Measurements from ENCODE around the gene RNF32. TPM values are rescaled to one million over a fixed set of nuclear protein-coding genes. Genes with fewer than 3 reads are reported as not detected.
A peak's percentile ranks its signal among the peaks of the same experiment; 100 is the strongest.
"Not testable (repeated sequence)": the region's sequence is repeated elsewhere in the genome, so short reads cannot be mapped to it uniquely, and the experiment has no call there.

The RNF32 gene
- total RNA-seq, 4 donors from 2014 or later = 0.85 TPM; not detected in 3

- peak in 1 of 2 donors; percentile 10 for ATAC-seq
Measured at GRCh38 chr7:156640949-156641485, 443 bp downstream of the RNF32 start.

GRCh38 chr7:156642306-156643045, 1.9 kb downstream of the RNF32 start:
- intact Hi-C loops (cut with DNase I; ENCODE audit: low total_unique reads) (loop anchor here (5.0 to 10.0 kb wide), 3 partner anchors 252 to 765 kb away; partner anchors contain the start of genes LMBR1 and UBE3C), in situ Hi-C loops (cut with MboI; ENCODE audit: low sequenced_read_pairs in 4 of 4) (no loop called here)

More at GRCh38 chr7:156640949-156641485, 443 bp downstream of the RNF32 start:
- in situ Hi-C loops (cut with MboI; ENCODE audit: low sequenced_read_pairs in 4 of 4) = no loop called here
- Histone ChIP-seq H3K9me3 (no peaks in the 10 kb centered on the region), H3K27me3 (peaks cover 5 to 9% (median 5%) of the 10 kb centered on the region in 3 donors), H3K36me3 (no peaks in the 10 kb centered on the region), H3K4me1 (peaks cover 0 to 11% of the 10 kb centered on the region in 2 donors), H3K27ac (peak overlapping the region; percentile 11 to 91 (median 63)), H3K4me3 (peak overlapping the region; percentile 67 to 93 (median 79))
- TF ChIP-seq POLR2A (IDR thresholded peaks at IDR 0.05) (no peak), CTCF (IDR thresholded peaks at IDR 0.05 in 4 of 5, conservative IDR thresholded peaks at IDR 0.05 in 1 of 5) (no peak)
- DNase-seq = no peak
- intact Hi-C loops (cut with DNase I; ENCODE audit: low total_unique reads) = loop anchor here (5.0 to 10.0 kb wide), 3 partner anchors 254 to 766 kb away; partner anchors contain the start of genes LMBR1 and UBE3C

DNA sequence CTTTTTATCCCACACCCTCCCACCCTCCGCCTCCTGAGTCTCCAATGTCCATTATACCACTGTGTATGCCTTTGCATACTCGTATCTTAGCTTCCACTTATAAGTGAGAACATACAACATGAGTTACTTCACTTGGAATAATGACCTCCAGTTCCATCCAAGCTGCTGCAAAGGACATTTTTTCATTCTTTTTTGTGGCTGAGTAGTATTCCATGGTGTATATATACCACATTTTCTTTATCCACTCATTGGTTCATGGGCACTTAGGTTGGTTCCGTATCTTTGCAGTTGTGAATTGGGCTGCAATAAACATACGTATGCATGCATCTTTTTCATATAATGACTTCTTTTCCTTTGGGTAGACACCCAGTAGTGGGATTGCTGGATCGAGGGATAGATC, 6.8 kb downstream of the RNF32 start:
- H3K36me3 ChIP-seq; H3K4me1 ChIP-seq; ATAC-seq; in situ Hi-C loops (cut with MboI; ENCODE audit: low sequenced_read_pairs in 4 of 4); H3K4me3 ChIP-seq; H3K27ac ChIP-seq; H3K9me3 ChIP-seq; DNase-seq: not testable (repeated sequence)
- intact Hi-C loops (cut with DNase I; ENCODE audit: low total_unique reads) = loop anchor here (10.0 kb wide), 1 partner anchor 247 kb away; the partner anchor contains the start of gene LMBR1
- peaks cover 6 to 28% (median 12%) of the 10 kb centered on the region in 3 donors for H3K27me3 ChIP-seq

More at GRCh38 chr7:156642306-156643045, 1.9 kb downstream of the RNF32 start:
- no peaks in the 10 kb centered on the region for H3K36me3 ChIP-seq
- DNase-seq = no peak
- TF ChIP-seq CTCF (IDR thresholded peaks at IDR 0.05 in 4 of 5, conservative IDR thresholded peaks at IDR 0.05 in 1 of 5) (no peak), POLR2A (IDR thresholded peaks at IDR 0.05) (no peak)
- H3K27ac ChIP-seq = no peak overlapping the region
- ATAC-seq = no peak
- no peaks in the 10 kb centered on the region for H3K9me3 ChIP-seq
- H3K27me3 ChIP-seq = peaks cover 5 to 9% (median 6%) of the 10 kb centered on the region in 3 donors
- H3K4me3 ChIP-seq = no peak overlapping the region
- peaks cover 0 to 11% of the 10 kb centered on the region in 2 donors for H3K4me1 ChIP-seq

DNA sequence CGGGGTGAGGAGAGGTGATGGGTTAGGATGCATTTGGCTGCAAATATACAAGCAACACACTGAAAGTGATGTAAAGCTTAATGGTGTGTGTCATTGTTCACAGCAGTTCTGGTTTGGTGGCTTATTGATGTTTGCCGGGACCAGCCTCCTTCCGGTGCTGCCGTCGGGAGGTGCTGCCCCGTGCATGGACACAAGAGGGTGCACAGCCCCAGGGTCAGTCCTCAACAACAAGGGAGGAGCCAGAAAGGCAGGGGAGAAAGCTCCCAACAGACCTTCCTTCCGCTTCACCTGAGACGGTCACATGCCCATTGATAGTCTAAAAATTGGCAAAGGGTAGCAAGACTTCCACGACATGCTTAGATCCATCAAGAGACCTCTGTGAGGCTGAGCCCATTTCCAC, 9.5 kb downstream of the RNF32 start:
- no peak for ATAC-seq
- in situ Hi-C loops (cut with MboI; ENCODE audit: low sequenced_read_pairs in 4 of 4) (no loop called here), intact Hi-C loops (cut with DNase I; ENCODE audit: low total_unique reads) (no loop called here)
- H3K4me1 ChIP-seq = no peaks in the 10 kb centered on the region
- H3K27ac ChIP-seq = no peak overlapping the region
- peaks cover 6 to 36% (median 11%) of the 10 kb centered on the region in 3 donors for H3K27me3 ChIP-seq
- DNase-seq = no peak
- TF ChIP-seq POLR2A (IDR thresholded peaks at IDR 0.05) (no peak), CTCF (IDR thresholded peaks at IDR 0.05 in 4 of 5, conservative IDR thresholded peaks at IDR 0.05 in 1 of 5) (no peak)
- H3K36me3 ChIP-seq = no peaks in the 10 kb centered on the region
- no peak overlapping the region for H3K4me3 ChIP-seq
- no peaks in the 10 kb centered on the region for H3K9me3 ChIP-seq

DNA sequence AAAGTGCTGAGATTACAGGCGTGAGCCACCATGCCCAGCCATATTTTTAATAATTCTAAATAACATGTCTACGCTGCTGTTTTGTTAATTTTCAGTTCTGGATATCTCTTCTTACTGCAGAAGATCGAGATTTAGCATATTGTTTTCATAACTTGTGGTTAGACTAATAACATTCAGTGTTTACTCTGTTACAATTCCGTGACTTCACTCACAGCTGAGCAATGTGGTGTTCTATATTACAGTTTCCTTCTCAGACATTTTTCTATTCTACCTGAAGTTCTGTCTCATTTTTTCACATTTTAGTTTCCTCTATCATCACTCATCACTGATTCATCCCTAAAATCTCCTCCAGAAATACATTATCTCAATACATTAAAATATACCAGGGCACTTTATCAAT, 10.9 kb downstream of the RNF32 start:
- TF ChIP-seq POLR2A (IDR thresholded peaks at IDR 0.05) = no peak
- no peak for TF ChIP-seq CTCF (IDR thresholded peaks at IDR 0.05 in 4 of 5, conservative IDR thresholded peaks at IDR 0.05 in 1 of 5)
- H3K4me1 ChIP-seq = no peaks in the 10 kb centered on the region
- peaks cover 6 to 44% (median 11%) of the 10 kb centered on the region in 3 donors for H3K27me3 ChIP-seq
- no peak overlapping the region for H3K27ac ChIP-seq
- ATAC-seq = no peak
- intact Hi-C loops (cut with DNase I; ENCODE audit: low total_unique reads) (no loop called here), in situ Hi-C loops (cut with MboI; ENCODE audit: low sequenced_read_pairs in 4 of 4) (no loop called here)
- DNase-seq = no peak
- H3K9me3 ChIP-seq = no peaks in the 10 kb centered on the region
- H3K4me3 ChIP-seq = no peak overlapping the region
- no peaks in the 10 kb centered on the region for H3K36me3 ChIP-seq
